Sigmoid colon (tissue), 7 donors: Measurements from ENCODE around the gene GLIS1. TPM values are rescaled to one million over a fixed set of nuclear protein-coding genes. Genes with fewer than 3 reads are reported as not detected.
A peak's percentile ranks its signal among the peaks of the same experiment; 100 is the strongest.

Experiments
- DNase-seq: peaks from one replicate; pipeline ENCODE4 v3.0.0-alpha.2; 2019
- H3K27ac ChIP-seq, 4 donors: fragments of 200-600 bp; sonication (generic); one replicate each; pipeline ENCODE4 v1.5.1; 2016 to 2019; ENCODE audit warnings: mild to moderate bottlenecking in 1 of 4
- H3K27me3 ChIP-seq, 3 donors: fragments of 200-600 bp; sonication (generic); one replicate each; pipeline ENCODE4 v1.5.1; 2019; ENCODE audit warnings: mild to moderate bottlenecking in 1 of 3
- H3K36me3 ChIP-seq, 4 donors: fragments of 200-600 bp; sonication (generic); one replicate each; pipeline ENCODE4 v1.5.1; 2016 to 2019
- H3K4me1 ChIP-seq, 4 donors: fragments of 200-600 bp; sonication (generic); one replicate each; pipeline ENCODE4 v1.5.1; 2017 to 2019
- H3K4me3 ChIP-seq, 4 donors: fragments of 200-600 bp; sonication (generic); one replicate each; pipeline ENCODE4 v1.5.1; 2017 to 2019; ENCODE audit warnings: mild to moderate bottlenecking in 2 of 4, moderate library complexity in 1 of 4
- H3K9me3 ChIP-seq, 4 donors: fragments of 200-600 bp in 3 of 4; sonication (generic) in 3 of 4; one replicate each; pipeline versions ENCODE4 v1.5.1 to v1.6.1; 2013 to 2019
- EP300 ChIP-seq, 4 donors: sonication (generic); formaldehyde crosslinking; IDR thresholded peaks; one replicate each; pipeline ENCODE4 v1.6.1; 2017; ENCODE audit warnings: antibody characterized with exemption in 4 of 4
- POLR2A ChIP-seq, 2 donors: fragments of 450-650 bp; IDR thresholded peaks; one replicate each; pipeline ENCODE4 v1.6.1; 2016; ENCODE audit warnings: antibody characterized with exemption in 2 of 2, mild to moderate bottlenecking in 2 of 2, moderate library complexity in 2 of 2
- POLR2AphosphoS5 ChIP-seq, 4 donors: sonication (generic); formaldehyde crosslinking; IDR thresholded peaks; one replicate each; pipeline ENCODE4 v1.6.1; 2017; ENCODE audit warnings: antibody characterized with exemption in 4 of 4
- WGBS, 2 donors: extraction: QIAGEN DNeasy Blood & Tissue Kit; methylation state at CpG; one replicate each; pipeline ENCODE4 v1.1.7; 2013; 5-methylcytosine and 5-hydroxymethylcytosine counted together
- intact Hi-C: fragments of 100-400 bp; cut with DNase I; formaldehyde crosslinking; loops from one replicate; pipeline ENCODE4 v1.15.1; 2023
- polyA plus RNA-seq, 3 donors: library from polyadenylated mRNA; stranded (reverse); fragments of 200-250 nt; gene quantifications; one replicate each; pipeline ENCODE4 v1.2.3, GENCODE V29; 2013
- total RNA-seq, 4 donors: library from RNA; depleted of rRNA; stranded (reverse); fragments of >200 nt; gene quantifications; one replicate each; pipeline ENCODE4 v1.1.0, GENCODE V29; 2016
- TF ChIP-seq, protein P1 (sequence below), 4 experiments: fragments of 450-650 bp in 3 of 4; fragments of 200-600 bp in 1 of 4; IDR thresholded peaks; one replicate each; pipeline ENCODE4 v1.5.1; 2016 to 2019; ENCODE audit warnings: antibody characterized with exemption in 4 of 4, mild to moderate bottlenecking in 3 of 4, moderate library complexity in 2 of 4
- donor health status: healthy with polysubstance abuse.
- donor health status: Bipolar disorder and iron deficiency.
- donor health status: healthy.

The GLIS1 gene
- total and polyA plus RNA-seq, 7 donors, result 0.16 to 0.83 (median 0.32) TPM; not detected in 4

DNA sequence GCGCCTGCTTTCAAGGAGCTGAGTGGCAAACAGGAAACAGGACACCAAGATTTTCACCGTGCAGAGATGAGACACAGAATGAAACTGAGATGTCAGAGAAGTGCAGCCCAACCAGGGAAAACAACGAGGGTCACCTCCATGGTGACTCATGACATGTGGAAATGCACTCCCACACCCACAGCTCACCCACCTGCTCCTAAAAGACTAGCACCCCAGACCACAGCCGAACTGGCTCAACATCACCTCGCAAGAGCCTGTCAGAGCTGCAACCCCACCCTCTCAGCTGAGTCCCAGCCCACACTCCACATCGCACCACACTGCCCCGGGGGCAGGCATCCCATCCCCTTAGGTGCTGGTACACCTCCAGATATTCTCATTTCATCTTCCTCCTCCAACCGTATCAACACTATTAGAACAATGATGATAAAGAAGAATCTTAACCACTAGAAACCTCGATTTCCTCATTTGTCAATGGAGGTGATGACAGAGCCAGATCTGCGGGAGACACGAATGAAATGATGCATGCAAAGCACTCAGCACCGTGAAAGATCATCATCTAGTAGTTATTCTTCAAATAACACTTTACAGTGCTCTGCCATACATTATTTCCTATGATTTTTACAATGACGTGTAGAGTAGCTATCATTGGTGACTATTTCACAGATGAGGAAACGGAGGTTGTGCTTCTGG lies 176.5 kb downstream of the GLIS1 start:
- H3K9me3 ChIP-seq, result peaks cover 0 to 1% (median 0%) of the 10 kb centered on the region in 4 donors
- H3K27me3 ChIP-seq, result no peaks in the 10 kb centered on the region
- peak; percentile 38 for DNase-seq
- 70 to 80% methylated on average over 14 of the region's 14 CpGs for WGBS, 2 donors
- H3K4me3 ChIP-seq, result no peak overlapping the region
- TF ChIP-seq EP300 (IDR thresholded peaks at IDR 0.05), result no peak
- TF ChIP-seq, protein P1, sequence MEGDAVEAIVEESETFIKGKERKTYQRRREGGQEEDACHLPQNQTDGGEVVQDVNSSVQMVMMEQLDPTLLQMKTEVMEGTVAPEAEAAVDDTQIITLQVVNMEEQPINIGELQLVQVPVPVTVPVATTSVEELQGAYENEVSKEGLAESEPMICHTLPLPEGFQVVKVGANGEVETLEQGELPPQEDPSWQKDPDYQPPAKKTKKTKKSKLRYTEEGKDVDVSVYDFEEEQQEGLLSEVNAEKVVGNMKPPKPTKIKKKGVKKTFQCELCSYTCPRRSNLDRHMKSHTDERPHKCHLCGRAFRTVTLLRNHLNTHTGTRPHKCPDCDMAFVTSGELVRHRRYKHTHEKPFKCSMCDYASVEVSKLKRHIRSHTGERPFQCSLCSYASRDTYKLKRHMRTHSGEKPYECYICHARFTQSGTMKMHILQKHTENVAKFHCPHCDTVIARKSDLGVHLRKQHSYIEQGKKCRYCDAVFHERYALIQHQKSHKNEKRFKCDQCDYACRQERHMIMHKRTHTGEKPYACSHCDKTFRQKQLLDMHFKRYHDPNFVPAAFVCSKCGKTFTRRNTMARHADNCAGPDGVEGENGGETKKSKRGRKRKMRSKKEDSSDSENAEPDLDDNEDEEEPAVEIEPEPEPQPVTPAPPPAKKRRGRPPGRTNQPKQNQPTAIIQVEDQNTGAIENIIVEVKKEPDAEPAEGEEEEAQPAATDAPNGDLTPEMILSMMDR (IDR thresholded peaks at IDR 0.05), result no peak
- TF ChIP-seq POLR2AphosphoS5 (IDR thresholded peaks at IDR 0.05), result no peak
- TF ChIP-seq POLR2A (IDR thresholded peaks at IDR 0.05), result no peak
- H3K36me3 ChIP-seq, result no peaks in the 10 kb centered on the region
- peaks cover 0 to 15% (median 11%) of the 10 kb centered on the region in 4 donors for H3K4me1 ChIP-seq
- intact Hi-C loops, result loop anchor here (5.0 kb wide), 1 partner anchor 50 kb away; no protein-coding TSS in a partner anchor
- no peak overlapping the region for H3K27ac ChIP-seq

DNA sequence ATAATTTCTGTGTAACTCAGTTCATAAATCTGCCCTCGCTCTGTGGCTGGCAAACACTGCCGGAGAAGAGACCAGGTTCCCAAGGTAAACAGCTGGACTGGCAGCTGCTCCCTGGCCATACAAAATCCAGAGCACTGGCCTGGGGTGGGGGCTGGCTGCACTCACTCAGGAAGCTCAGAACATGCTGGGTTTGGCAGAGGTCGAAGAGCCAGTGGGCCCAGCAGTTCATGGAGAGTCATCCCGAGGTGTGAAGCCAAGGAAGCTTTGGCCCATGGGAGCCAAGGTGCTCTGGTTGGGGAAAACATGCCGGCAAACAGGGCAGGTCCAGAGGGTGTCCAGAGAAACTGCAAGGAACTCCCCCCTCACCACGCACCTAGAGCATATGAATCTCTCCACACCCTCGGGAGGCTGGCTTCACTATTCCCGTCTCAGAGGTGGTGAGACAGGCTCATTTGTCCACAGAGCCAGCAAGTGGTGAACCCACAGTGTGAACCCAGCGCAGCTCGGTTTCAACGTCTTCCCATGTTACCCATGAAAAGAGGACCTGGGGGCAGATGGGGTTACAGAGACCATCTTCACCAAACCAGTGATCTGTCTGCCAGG lies 177.4 kb downstream of the GLIS1 start:
- Histone ChIP-seq H3K4me1 (peaks cover 0 to 15% (median 11%) of the 10 kb centered on the region in 4 donors), H3K4me3 (no peak overlapping the region), H3K36me3 (no peaks in the 10 kb centered on the region), H3K27me3 (no peaks in the 10 kb centered on the region), H3K9me3 (no peaks in the 10 kb centered on the region), H3K27ac (peak overlapping the region in 2 of 4 donors; percentile 53 to 54)
- 79 to 84% methylated on average over 11 of the region's 11 CpGs for WGBS, 2 donors
- intact Hi-C loops, result loop anchor here (5.0 kb wide), 1 partner anchor 49 kb away; no protein-coding TSS in a partner anchor
- TF ChIP-seq POLR2A (IDR thresholded peaks at IDR 0.05) (no peak), POLR2AphosphoS5 (IDR thresholded peaks at IDR 0.05) (peak in 1 of 4 donors; percentile 38), EP300 (IDR thresholded peaks at IDR 0.05) (no peak)
- TF ChIP-seq, protein P1 (IDR thresholded peaks at IDR 0.05), result no peak
- DNase-seq, result peak; percentile 76

DNA sequence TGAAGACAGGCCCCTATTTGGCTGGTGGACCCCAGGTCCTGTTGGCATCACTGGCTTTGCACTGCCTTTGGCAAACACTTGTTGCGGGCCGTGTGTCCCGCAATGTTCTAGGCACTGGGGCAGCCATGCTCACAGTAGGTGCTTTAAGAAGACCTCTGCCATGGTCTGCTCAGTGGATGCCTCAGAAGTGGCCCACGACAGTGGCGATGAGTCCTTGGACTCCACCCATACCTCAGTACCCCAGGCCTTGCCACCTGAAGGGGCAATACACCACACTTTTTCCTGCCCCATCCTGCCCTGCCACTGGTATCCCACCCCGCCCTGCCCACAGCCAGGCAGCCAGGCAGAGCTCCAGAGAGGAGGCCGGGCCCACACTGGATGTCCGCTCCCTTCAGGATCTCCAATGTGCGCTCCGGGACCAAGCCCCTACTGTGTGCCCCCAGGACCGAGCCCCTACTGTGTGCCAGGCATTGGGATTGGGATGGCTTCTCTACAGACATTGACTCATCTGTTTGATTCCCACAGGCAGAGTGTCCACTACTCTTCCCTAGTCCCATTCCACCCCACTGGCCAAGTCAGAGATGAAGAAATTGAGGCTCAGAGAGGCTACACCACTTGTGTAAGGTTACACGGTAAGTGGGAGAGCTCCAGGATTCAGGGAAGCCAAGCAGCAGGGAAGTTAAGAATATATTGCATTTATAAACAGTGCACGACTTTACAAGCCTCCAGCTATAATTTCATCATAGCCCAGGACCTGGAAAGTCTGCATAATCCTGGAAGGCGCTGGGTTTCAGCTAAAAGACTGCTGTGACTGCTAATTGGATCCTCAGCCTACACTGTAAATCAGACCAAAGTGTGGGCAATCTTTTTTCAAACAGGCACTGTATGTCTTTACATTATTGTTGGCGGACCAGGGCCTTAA lies 178.1 kb downstream of the GLIS1 start:
- Histone ChIP-seq H3K27me3 (no peaks in the 10 kb centered on the region), H3K4me1 (peaks cover 0 to 15% (median 11%) of the 10 kb centered on the region in 4 donors), H3K9me3 (no peaks in the 10 kb centered on the region), H3K27ac (peak overlapping the region in 3 of 4 donors; percentile 35 to 54 (median 53)), H3K4me3 (no peak overlapping the region), H3K36me3 (no peaks in the 10 kb centered on the region)
- peak; percentile 57 for DNase-seq
- 85 to 87% methylated on average over 15 of the region's 15 CpGs for WGBS, 2 donors
- TF ChIP-seq EP300 (IDR thresholded peaks at IDR 0.05), result peak in 3 of 4 donors; percentile 34 to 89 (median 84)
- no peak for TF ChIP-seq POLR2A (IDR thresholded peaks at IDR 0.05)
- peak; percentile 58 to 88 (median 86) for TF ChIP-seq POLR2AphosphoS5 (IDR thresholded peaks at IDR 0.05)
- TF ChIP-seq, protein P1 (IDR thresholded peaks at IDR 0.05), result no peak
- intact Hi-C loops, result loop anchor here (5.0 kb wide), 1 partner anchor 49 kb away; no protein-coding TSS in a partner anchor

DNA sequence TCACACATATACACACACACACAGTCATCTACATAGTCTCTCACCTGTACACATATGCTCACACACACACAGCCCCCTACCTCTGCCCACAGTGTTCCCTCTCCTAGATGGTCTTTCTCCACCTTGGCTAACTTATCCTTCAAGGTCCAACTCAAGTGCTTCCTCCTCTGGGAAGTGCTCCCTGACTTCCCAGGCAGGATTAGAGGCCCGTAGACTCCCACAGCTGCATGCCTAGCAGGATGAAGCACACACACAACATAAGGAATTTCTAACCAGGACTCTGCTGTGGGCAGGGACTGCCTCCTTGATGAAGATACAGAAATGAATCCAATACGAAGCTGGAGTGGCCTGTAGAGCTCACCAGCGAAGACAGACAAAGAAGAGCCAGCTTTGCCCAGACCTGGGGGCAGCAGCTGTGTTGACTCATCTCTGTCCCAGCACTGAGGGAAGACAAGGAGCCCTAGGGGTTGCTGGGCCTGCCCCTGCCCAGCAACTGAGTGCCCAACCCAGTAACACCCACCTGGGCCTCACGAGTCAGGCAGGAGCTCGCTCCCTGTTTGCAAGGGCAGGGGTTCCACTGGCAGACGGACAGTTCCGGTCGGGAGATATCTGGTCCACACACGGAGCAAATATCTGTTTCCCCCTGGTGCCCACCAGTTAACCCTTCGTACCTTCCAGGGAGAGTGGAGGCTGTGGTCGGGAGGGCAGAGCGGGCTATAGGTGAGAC lies 178.9 kb downstream of the GLIS1 start:
- no peak overlapping the region for H3K27ac ChIP-seq
- no peaks in the 10 kb centered on the region for H3K36me3 ChIP-seq
- intact Hi-C loops, result loop anchor here (5.0 kb wide), 1 partner anchor 48 kb away; no protein-coding TSS in a partner anchor
- no peak overlapping the region for H3K4me3 ChIP-seq
- WGBS, 2 donors, result 88 to 91% methylated on average over 12 of the region's 12 CpGs
- H3K9me3 ChIP-seq, result no peaks in the 10 kb centered on the region
- H3K4me1 ChIP-seq, result peaks cover 0 to 15% (median 11%) of the 10 kb centered on the region in 4 donors
- no peak for TF ChIP-seq POLR2A (IDR thresholded peaks at IDR 0.05)
- TF ChIP-seq EP300 (IDR thresholded peaks at IDR 0.05), result no peak
- no peak for TF ChIP-seq POLR2AphosphoS5 (IDR thresholded peaks at IDR 0.05)
- TF ChIP-seq, protein P1 (IDR thresholded peaks at IDR 0.05), result no peak
- no peaks in the 10 kb centered on the region for H3K27me3 ChIP-seq
- peak; percentile 29 for DNase-seq
